ENCODE results near the gene ARHGEF40.
A peak's percentile ranks its signal among the peaks of the same experiment; 100 is the strongest.

The ARHGEF40 gene

GRCh38 chr14:21106176-21106497, 36.0 kb downstream of the ARHGEF40 start:
- Histone ChIP-seq H3K4me3 (ENCODE audit: low read depth in 1 of 2, low read length in 2 of 2) (no peak overlapping the region), H2AFZ (ENCODE audit: low read depth, low read length) (0 out of 2 replicates have a peak overlapping the region, but pooled peaks have one; percentile 56)

GRCh38 chr14:21106498-21107282, 36.6 kb downstream of the ARHGEF40 start:
- no peaks in the 10 kb centered on the region for H3K36me3 ChIP-seq (ENCODE audit: insufficient read depth, low read length)
- H2AFZ ChIP-seq (ENCODE audit: low read depth, low read length), result peak overlapping the region; percentile 56; the same call in 1 of the 2 replicates
- H3K9ac ChIP-seq (ENCODE audit: low read depth, low read length), result no peak overlapping the region
- H3K4me1 ChIP-seq (ENCODE audit: insufficient read depth, low read length), result peaks cover 33% of the 10 kb centered on the region
- no peak for TF ChIP-seq EZH2 (IDR thresholded peaks at IDR 0.05; ENCODE audit: borderline replicate concordance, low read depth, low read length, severe bottlenecking)
- peak; percentile 93 for TF ChIP-seq CTCF (IDR thresholded peaks at IDR 0.05; ENCODE audit: borderline replicate concordance, extremely low read depth, low read length, poor library complexity, severe bottlenecking)
- H3K27me3 ChIP-seq (ENCODE audit: insufficient read depth, low read length, poor library complexity), result no peaks in the 10 kb centered on the region
- no peaks in the 10 kb centered on the region for H4K20me1 ChIP-seq (ENCODE audit: insufficient read depth, low read length)
- H3K27ac ChIP-seq (ENCODE audit: low read length), result no peak overlapping the region
- peak overlapping the region; percentile 25; the same call in 1 of the 2 replicates for H3K4me2 ChIP-seq (ENCODE audit: insufficient read depth, low read length)
- no peak overlapping the region for H3K4me3 ChIP-seq (ENCODE audit: low read depth in 1 of 2, low read length in 2 of 2)
- peaks cover 22% of the 10 kb centered on the region for H3K79me2 ChIP-seq (ENCODE audit: insufficient read depth, low read length)
- no peaks in the 10 kb centered on the region for H3K9me3 ChIP-seq (ENCODE audit: insufficient read depth, low read length, severe bottlenecking)
- peak; percentile 25; the same call in 2 of the 3 replicates for ATAC-seq (ENCODE audit: insufficient read depth, low read depth)
- peak; percentile 81 for DNase-seq

More at GRCh38 chr14:21106176-21106497, 36.0 kb downstream of the ARHGEF40 start:
- H3K4me1 ChIP-seq (ENCODE audit: insufficient read depth, low read length), result peaks cover 37% of the 10 kb centered on the region
- no peak overlapping the region for H3K4me2 ChIP-seq (ENCODE audit: insufficient read depth, low read length)
- H3K27me3 ChIP-seq (ENCODE audit: insufficient read depth, low read length, poor library complexity), result no peaks in the 10 kb centered on the region
- ATAC-seq (ENCODE audit: insufficient read depth, low read depth), result no peak
- H4K20me1 ChIP-seq (ENCODE audit: insufficient read depth, low read length), result no peaks in the 10 kb centered on the region
- TF ChIP-seq EZH2 (IDR thresholded peaks at IDR 0.05; ENCODE audit: borderline replicate concordance, low read depth, low read length, severe bottlenecking) (no peak), CTCF (IDR thresholded peaks at IDR 0.05; ENCODE audit: borderline replicate concordance, extremely low read depth, low read length, poor library complexity, severe bottlenecking) (no peak)
- peaks cover 25% of the 10 kb centered on the region for H3K79me2 ChIP-seq (ENCODE audit: insufficient read depth, low read length)
- H3K9me3 ChIP-seq (ENCODE audit: insufficient read depth, low read length, severe bottlenecking), result no peaks in the 10 kb centered on the region
- no peak for DNase-seq
- H3K36me3 ChIP-seq (ENCODE audit: insufficient read depth, low read length), result no peaks in the 10 kb centered on the region
- H3K27ac ChIP-seq (ENCODE audit: low read length), result no peak overlapping the region
- no peak overlapping the region for H3K9ac ChIP-seq (ENCODE audit: low read depth, low read length)

GRCh38 chr14:21107283-21107800, 37.2 kb downstream of the ARHGEF40 start:
- ATAC-seq (ENCODE audit: insufficient read depth, low read depth) (no peak), DNase-seq (no peak)
- Histone ChIP-seq H3K27me3 (ENCODE audit: insufficient read depth, low read length, poor library complexity) (no peaks in the 10 kb centered on the region), H3K36me3 (ENCODE audit: insufficient read depth, low read length) (no peaks in the 10 kb centered on the region), H3K9ac (ENCODE audit: low read depth, low read length) (no peak overlapping the region), H4K20me1 (ENCODE audit: insufficient read depth, low read length) (no peaks in the 10 kb centered on the region), H3K4me3 (ENCODE audit: low read depth in 1 of 2, low read length in 2 of 2) (no peak overlapping the region), H2AFZ (ENCODE audit: low read depth, low read length) (0 out of 2 replicates have a peak overlapping the region, but pooled peaks have one; percentile 14), H3K27ac (ENCODE audit: low read length) (no peak overlapping the region), H3K79me2 (ENCODE audit: insufficient read depth, low read length) (peaks cover 18% of the 10 kb centered on the region), H3K4me2 (ENCODE audit: insufficient read depth, low read length) (no peak overlapping the region), H3K9me3 (ENCODE audit: insufficient read depth, low read length, severe bottlenecking) (no peaks in the 10 kb centered on the region), H3K4me1 (ENCODE audit: insufficient read depth, low read length) (peaks cover 26% of the 10 kb centered on the region)
- TF ChIP-seq CTCF (IDR thresholded peaks at IDR 0.05; ENCODE audit: borderline replicate concordance, extremely low read depth, low read length, poor library complexity, severe bottlenecking), result no peak
- no peak for TF ChIP-seq EZH2 (IDR thresholded peaks at IDR 0.05; ENCODE audit: borderline replicate concordance, low read depth, low read length, severe bottlenecking)
